Adipose tissue (tissue), 3 donors: ENCODE data around the gene HOXB4. TPM values are rescaled to one million over a fixed set of nuclear protein-coding genes. Genes with fewer than 3 reads are reported as not detected.

ENCODE experiments used
- H3K27ac ChIP-seq: one replicate; pipeline ENCODE4 v1.5.1; 2013; ENCODE audit warnings: low read depth, low read length
- WGBS, 3 donors: extraction: QIAGEN DNeasy Blood & Tissue Kit; methylation state at CpG; one replicate each; pipeline ENCODE4 v1.1.7; 2013; 5-methylcytosine and 5-hydroxymethylcytosine counted together
- polyA plus RNA-seq, 3 donors: library from polyadenylated mRNA; stranded (reverse); fragments of 200-250 nt; gene quantifications; one replicate each; pipeline ENCODE4 v1.2.3, GENCODE V29; 2013
- donor health status: healthy with polysubstance abuse.
- donor health status: Bipolar disorder and iron deficiency.
- donor health status: healthy.

Gene HOXB4
- polyA plus RNA-seq = 1 to 10 TPM; 1.1 to 5.4 (median 3.6) TPM

DNA sequence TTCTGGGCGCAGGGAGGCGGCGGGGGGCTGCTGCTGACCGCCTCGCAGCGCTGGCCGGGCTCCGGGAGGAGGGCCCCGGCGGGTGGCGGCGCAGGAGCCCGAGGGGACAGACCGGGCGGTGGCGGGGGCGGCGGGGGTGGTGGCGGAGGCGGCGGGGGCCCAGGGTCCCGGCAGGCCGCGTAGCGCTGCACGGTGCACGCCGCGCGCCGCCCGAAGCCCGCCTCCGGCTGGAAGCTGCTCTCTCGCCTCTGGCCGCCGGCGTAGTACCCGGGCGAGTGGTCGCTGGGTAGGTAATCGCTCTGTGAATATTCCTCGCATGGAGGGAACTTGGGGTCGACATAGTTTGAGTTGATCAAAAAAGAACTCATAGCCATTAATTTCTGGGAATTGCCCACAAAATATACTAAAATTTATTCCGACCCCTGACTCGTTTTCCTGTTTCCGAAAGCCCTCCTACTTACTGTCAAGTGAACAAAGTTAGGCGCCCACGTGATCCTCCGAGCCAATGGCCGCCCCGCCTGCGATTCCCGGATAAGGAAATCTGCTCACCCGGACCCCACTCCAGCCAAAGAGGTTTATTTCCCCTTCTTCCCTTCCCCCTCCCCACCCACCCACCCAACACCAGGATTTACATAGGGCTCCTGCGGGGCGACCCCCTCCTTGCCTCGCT, at the start of gene HOXB4:
Gene HOXB4, minus strand, starts transcription at position 405 of the 670 bp plus-strand sequence. Its CDS starts 31 bp downstream, at position 374.
- H3K27ac ChIP-seq = peak within 1 kb of the TSS; percentile 74
- WGBS, 3 donors = 1 to 2% (median 1%) methylated on average over 38 to 58 of the region's 58 CpGs

DNA sequence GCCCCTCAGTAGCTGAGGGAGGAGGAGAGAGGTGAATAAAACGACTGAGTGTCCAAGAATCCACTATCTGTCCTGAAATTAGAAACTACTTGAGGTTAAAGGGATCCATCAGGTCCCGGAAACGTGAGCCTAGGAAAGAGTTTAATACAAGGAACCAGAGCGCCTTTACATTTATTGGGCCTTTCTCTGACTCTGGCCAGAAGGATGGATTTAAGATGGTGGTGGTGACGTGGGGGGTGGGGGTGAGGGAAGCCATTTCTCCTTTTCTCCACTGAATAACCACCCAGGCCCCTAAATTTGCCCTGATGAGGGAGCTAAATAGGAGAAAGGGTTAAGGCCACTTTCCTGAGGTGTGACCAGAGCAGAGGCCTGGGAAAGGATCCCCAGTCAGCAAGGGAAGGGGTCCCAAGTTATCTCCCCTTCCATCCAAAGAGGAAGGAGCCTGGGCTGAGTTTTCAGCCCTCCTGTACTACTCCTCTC, 49.0 kb upstream of the HOXB4 start:
- 24 to 45% (median 40%) methylated on average over 5 of the region's 5 CpGs for WGBS, 3 donors
- H3K27ac ChIP-seq = no peak overlapping the region

DNA sequence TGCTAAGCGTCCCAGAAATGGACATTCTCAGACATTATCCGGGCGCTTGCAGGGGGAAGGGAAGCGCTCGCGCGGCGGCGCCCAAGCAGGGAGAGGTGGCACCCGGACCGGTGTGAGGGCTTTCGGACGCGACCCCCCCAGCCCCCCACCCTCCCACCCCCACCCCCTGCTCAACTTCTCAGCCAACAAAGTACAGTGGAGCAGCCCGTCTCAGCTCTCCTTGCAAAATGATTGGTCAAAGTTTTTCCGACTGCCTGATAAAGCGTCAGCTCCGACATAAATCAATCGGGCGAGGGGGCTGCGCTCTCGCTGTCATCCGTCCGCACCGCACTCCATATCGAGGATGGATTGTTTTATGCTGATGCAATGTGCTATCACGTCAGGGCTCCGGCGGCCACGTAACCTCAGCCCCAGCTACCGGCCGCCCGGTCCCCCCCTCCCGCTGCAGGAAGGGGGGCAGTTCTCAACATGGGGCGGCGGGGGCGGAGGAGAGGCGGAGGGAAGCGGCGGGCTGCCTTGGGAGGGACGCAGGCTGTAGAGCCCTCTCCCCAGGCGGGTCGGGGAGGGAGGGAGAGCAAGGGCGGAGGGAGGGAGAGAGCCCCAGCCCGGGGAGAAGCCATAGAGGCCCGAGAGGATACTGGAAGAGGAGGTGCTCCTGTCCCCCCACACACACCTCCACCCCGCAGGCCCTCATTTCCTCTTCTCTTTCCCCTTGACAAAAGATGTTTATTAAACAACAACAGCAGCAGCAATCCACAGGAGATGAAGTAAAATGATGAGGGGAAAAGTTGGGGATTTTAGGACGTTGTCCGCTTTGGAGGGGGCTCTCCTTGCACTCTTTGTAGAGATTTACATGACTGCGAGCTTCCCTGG, 48.3 kb upstream of the HOXB4 start, which contains the start of gene HOXB9:
Gene HOXB9, minus strand, starts transcription at position 114 of the 873 bp plus-strand sequence. Its CDS starts 89 bp downstream, at position 25.
- WGBS, 3 donors = 1 to 2% (median 2%) methylated on average over 43 to 50 of the region's 50 CpGs
- no peak within 1 kb of the TSS for H3K27ac ChIP-seq

DNA sequence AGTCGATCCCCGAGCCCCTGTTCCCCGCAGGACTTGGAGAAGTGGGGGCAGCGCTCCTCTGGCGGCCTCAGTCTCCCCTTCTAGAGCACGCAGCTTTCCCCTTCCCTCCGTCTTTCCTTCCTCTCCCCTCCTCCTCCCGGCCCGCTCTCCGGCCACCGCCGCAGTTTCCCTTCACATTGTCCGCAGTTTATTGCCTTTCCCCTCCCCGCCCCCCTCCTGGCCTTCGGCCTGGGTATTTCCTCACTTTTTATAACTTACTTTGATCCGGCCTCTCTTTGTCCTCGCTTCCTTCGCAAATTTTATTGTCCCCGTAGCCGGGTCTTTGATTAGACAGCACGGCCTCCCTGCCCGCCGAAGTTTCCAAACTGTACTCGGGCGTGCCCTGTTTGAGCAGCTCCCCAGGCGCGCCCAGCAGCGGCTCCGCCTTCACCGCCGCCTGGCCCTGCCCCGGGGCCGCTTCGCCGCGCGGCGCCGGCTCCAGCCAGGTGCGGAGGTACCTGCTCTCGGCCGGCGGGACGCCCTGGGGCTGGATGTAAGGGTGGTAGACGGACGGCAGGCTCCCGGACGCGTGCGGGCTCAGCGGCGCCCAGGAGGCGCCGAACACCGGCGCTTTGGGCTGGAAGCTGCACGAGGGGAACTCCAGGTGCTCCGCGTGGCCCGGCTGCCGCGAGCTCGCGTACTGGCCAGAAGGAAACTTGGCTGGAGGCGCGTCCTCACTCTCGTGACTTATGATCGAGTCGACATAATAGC, 47.5 kb upstream of the HOXB4 start:
- no peak overlapping the region for H3K27ac ChIP-seq
- 1% methylated on average over 68 to 69 of the region's 69 CpGs for WGBS, 3 donors

DNA sequence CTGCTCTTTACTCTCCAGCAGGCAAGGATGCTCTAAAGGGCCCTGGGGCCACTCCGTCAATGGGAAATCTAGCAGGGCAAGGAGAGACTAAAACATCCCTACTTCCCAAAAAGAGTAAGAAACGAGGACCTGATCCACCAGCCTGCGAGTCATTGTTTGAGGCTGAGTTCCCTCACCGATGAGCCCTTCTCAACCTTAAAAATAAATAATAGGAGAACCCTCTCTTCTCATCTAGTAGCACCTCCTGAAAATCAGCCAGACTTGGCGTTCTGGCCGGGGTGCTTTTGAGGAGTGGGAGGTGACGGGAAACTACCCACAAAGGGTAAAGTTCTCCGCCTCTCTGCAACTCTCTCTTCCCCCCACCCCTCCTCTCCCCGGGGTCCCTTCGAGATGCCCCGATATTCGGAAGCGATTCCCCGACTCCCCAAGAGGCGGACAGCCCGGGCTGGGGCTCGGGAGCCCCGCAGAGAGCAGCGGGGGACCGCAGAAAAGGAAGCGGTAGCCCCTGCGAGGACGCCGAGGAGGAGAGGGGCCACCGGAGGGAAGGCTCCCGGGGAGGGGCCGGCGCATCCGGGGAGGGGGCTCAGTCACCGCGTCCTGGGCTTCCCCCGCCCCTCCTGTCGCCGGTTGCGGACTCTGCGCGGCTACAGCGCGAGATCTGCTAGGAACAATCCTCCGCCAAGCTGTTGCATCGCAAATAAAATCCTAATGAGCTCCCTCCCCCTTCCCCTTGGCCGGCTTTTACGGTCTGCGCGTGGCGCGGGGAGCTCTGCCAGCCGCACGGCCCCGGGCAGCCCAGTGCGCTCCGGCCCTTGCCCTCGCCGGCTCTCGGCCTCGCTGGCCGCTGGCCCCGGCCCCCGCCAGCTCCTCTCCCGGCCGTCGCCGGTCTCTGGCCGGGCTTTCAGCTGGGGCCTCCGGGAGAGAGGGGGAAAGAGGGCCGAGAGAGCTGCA, 46.7 kb upstream of the HOXB4 start:
- no peak overlapping the region for H3K27ac ChIP-seq
- WGBS, 3 donors = 2 to 3% (median 2%) methylated on average over 52 to 66 of the region's 66 CpGs

DNA sequence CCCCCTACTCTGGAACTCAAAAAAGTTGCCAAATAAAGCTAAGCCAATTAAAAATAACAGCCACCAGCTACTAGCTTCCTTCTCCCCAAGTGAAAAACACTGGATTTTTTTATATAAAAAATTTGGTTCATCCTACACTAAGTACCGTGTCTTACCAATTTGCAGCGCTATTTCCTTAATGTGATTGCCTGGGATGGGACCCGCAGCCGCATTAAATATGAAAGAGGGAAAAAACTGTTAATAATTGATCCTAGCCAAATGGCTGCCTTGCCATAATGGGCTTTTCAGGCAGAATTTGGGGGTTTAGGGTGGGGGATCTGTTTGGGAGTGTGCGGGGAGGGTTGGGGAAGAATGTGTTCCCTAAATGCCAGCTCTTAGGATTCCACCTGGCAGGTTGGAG, 46.0 kb upstream of the HOXB4 start:
- H3K27ac ChIP-seq = no peak overlapping the region
- 24 to 71% (median 60%) methylated on average over 5 of the region's 5 CpGs for WGBS, 3 donors

DNA sequence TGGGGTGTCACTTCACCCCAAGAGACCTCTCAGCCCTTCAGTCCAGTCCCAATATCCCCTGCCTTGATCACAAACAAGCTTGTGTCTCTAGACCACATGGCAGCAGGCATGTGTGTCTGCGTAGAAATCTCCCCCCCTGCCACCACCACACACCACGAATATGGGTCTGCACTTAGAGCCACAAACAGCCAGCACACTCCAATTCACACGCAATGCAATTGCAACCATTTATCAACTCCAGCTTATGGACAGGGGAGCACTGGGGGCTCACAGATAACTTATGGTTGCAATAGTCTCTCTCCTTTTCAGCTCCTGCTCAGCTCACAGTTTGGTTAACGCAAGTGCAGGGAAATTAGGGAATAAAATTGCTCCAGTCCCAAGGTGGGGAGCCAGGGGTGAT, 45.4 kb upstream of the HOXB4 start:
- WGBS, 3 donors = 25 to 58% (median 55%) methylated on average over 4 of the region's 4 CpGs
- no peak overlapping the region for H3K27ac ChIP-seq

DNA sequence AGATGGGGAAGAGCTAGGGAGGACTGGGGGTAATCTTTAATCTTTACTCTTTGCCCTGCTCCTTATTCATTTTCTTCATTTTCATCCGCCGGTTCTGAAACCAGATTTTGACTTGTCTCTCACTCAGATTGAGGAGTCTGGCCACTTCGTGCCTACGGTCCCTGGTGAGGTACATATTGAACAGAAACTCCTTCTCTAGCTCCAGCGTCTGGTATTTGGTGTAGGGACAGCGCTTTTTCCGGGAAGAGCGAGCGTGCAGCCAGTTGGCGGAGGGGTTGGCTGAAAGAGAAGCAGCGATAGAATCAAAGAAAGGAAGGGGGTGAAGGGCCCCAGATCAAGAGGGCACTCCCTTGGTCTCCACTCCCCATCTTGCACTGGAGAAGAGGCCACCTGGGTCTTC, 44.7 kb upstream of the HOXB4 start:
- H3K27ac ChIP-seq = no peak overlapping the region
- 27 to 76% (median 67%) methylated on average over 11 of the region's 11 CpGs for WGBS, 3 donors

DNA sequence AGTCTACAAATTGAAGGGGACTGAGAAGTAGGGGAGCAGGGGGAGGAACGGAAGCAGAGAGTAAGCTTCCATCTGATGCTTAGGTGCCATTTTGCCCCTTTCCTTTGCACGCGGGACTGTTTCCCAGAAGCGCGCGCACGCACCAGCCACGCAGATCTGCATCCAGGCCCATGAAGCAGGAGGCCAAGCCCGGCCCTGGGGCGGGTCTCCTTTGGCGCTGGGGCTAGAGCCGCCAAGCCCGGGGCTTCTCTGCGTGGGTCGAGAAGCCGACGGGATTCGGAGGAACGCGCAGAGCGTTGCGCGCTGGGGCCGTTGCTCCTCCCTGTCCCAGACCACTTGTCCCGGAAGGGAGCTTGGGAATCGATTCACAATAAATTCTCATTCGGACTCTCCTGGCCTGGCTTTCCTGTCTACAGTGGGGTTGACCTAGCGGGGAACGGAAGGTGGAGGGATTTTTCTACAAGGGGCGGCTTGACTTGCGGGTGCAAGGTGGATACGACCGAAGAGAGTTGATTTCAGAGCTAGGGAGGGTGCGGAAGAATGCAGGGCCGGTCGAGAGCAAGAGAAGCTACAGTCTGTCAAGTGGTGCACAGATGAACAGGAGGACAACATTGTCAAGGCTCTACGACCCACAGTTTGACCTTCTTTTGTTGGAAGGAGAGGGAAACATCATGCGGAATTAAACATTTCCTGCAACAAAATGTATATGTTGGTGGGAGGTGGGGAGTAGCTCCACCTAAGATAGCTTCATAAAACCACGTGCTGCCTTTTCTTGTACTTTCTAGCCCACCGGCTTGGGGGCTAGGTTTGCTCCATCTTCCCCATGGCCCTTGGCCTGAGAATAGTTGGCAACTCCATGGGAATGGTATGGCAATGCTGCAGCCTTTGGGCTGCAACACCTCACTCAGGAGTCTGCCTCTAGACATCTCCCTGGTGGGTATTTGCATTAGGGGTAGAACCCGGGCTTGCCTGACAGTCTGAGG, 43.6 kb upstream of the HOXB4 start:
- H3K27ac ChIP-seq = no peak overlapping the region
- WGBS, 3 donors = 17 to 59% (median 56%) methylated on average over 37 to 41 of the region's 41 CpGs

DNA sequence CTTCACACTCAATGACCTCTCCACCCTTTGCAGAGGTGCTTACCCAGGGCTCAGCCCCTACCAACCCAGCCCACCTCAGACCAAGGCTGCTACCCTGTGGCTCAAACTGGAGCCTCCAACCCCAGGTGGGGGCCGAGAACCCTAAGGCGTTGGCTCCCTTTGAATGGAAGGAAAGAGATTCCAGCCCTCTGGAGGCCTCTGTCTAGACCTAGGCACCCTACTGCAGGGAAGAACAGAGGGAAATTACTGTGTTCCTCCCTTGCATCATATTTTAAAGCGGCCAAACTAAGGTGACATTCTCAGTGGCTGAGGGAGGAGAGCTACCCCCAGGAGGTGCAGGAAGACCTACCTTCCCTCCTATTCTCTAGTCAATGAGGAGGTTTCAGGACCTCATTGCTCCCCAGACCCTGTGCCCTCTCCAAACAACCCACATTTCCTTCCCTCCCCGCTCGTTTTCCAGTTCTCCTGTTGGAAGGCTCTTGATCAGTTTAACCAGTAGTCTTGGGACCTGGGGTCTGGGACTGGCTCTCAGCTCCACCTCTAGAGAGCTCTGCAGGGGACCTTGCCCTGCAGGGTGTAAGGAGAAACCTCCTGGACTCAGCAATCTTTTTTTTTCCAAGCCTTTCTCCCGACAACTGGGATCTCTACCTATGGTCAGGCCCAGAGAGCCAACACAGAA, 42.5 kb upstream of the HOXB4 start:
- H3K27ac ChIP-seq = no peak overlapping the region
- WGBS, 3 donors = 32 to 82% (median 78%) methylated on average over 6 of the region's 6 CpGs

DNA sequence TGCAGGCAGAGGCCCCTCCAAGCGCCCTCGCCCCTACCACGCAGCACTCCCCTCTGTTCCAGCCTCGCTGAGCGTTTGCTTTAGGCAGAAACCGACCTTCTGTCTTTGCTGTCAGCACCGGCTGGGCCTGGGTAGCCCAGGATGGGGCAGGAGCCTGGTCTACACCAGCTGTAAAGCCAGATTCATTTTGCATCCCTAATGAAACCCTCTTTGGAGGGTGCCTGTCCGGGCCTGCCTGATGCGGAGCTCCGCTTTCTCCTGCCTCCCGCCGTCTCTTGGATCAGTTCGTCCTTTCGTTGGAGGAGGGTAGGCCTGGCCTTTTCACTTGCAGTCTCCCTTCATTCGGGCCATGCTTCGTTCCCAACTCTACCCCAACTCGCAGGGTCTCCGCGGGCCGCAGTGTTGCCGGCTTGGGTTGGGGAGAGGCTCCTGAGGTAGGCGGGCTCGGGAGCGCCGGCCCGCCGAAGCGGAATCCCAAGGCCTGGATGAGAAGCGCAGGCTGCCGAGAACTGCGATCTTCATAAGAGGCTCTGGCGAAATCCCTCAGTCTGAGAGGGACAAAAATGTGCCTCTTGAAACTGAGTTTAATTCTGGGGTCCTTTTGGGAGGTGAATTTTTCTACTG, 41.8 kb upstream of the HOXB4 start:
- no peak overlapping the region for H3K27ac ChIP-seq
- WGBS, 3 donors = 22 to 77% (median 70%) methylated on average over 32 of the region's 32 CpGs

DNA sequence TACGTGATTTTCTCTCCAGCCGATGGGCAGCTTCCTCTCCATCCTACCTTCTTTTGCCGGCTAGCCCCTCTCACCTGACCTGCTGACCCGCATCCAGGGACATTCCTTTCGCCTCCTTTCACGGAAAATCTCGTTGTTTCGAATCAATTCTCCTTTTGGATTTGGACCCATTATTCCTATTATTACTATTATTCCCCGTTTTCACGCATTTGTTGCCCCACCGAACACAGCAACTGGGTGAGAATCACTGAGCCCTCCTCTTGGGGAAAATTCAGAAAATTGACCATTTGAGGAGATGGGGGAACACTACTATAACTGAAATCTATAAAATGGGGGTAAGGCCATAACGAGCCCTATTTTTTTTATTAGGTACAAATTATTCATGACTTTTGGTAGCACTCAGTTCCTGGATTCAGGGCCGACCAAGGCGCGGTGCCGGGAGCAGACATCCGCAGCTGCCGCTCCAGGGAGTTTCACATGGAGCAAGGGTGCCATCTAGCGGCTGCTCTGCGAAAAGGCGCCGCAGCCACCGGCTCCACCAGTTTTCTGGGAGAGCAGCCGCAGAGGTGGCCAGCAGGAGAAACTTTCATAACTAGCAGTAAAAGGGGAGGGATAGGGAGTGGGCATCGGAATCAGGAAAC, 40.2 kb upstream of the HOXB4 start:
- no peak overlapping the region for H3K27ac ChIP-seq
- WGBS, 3 donors = 5 to 12% (median 11%) methylated on average over 25 of the region's 25 CpGs

DNA sequence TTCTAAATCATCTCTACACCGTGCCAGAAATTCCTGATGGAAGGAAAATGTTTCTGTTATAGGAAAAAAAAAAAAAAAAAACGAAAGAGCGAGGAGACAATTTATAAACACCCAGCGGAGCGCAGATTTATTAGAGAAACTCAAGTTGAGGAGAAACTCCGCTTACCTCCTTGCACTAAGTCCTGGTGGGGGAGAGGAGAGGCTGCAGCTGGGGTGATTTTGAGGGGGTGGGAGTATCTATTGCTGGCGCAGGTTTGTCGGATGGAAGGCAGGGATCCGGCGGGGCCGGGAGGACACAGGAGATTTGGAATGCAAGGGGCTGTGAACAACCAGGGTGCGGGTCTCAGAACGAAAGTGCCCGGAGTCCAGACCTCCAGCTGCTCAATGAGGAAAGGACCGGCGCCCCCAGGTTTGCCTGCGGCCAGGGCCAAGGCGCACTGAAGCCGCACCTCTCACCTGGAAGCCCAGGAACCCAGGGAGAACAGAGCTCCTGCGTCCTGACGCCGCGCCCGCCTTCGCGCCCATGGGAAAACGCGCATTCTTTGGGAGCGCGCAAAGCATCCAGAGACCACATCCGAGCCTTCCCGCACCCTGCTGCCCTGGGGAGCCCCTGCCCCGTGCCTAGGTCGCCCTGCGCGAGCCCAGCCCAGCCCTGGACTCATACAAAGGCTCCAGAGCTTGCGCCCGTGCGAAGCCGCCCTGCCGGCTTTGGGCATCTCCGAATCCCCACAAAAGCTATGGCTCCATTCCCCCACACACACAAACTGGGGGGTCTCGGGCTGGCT, 39.5 kb upstream of the HOXB4 start:
- 5 to 24% (median 21%) methylated on average over 41 to 43 of the region's 43 CpGs for WGBS, 3 donors
- H3K27ac ChIP-seq = no peak overlapping the region

DNA sequence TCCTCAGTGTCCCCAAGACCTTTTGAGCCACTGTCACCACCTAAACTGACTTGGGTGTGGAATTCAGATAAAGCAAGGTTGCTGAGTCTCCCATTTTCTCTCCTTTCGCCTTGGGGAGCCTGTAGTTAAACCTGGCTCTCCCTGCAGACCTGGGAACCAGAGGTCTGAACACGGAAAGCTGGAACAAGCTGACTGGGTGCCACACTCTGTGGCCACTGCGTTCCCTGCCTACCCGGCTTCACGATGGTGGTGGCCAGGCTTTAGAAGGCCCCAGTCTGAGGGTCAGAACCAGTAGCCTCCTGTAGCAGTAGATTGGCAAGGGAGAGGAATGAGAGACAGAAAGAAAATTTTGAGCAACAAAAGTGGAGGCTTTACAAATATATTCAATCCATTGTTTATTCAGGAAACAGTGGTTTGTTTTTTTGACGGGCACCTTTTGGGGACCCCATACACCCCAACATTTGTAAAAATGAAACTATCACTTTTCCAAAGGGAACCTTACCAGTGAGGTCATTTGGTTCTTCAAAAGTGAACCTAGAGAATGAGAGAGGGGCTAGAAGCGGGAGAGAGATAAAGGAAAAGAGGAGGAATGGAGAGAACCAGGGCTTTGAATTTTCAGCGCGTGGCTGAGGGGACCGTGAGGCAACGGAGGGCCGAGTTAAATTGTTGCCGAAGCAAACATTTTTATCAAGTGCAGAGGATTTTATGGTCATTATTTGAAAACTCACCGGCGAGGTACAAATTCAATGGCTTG, 38.7 kb upstream of the HOXB4 start:
- H3K27ac ChIP-seq = no peak overlapping the region
- WGBS, 3 donors = 21 to 58% (median 57%) methylated on average over 15 of the region's 15 CpGs
